Measurements from ENCODE around the gene ADGRV1.

ADGRV1 gene

GRCh38 chr5:90545511-90545910 is 13.1 kb upstream of the ADGRV1 start:
- FAIRE-seq (no peak), DNase-seq (ENCODE audit: insufficient read length, low spot score) (no peak)

GRCh38 chr5:90546216-90546837 is 12.3 kb upstream of the ADGRV1 start:
- DNase-seq (ENCODE audit: insufficient read length, low spot score): no peak
- TF ChIP-seq CTCF (IDR thresholded peaks at IDR 0.05; ENCODE audit: insufficient read depth, missing control alignments): no peak
- no peak for FAIRE-seq

More at GRCh38 chr5:90545511-90545910, 13.1 kb upstream of the ADGRV1 start:
- no peak for TF ChIP-seq CTCF (IDR thresholded peaks at IDR 0.05; ENCODE audit: insufficient read depth, missing control alignments)

GRCh38 chr5:90547072-90547536 is 11.5 kb upstream of the ADGRV1 start:
- no peak for DNase-seq (ENCODE audit: insufficient read length, low spot score)
- TF ChIP-seq CTCF (IDR thresholded peaks at IDR 0.05; ENCODE audit: insufficient read depth, missing control alignments): no peak
- no peak for FAIRE-seq

- DNase-seq (ENCODE audit: insufficient read length, low spot score): no peak
- FAIRE-seq: no peak
- TF ChIP-seq CTCF (IDR thresholded peaks at IDR 0.05; ENCODE audit: insufficient read depth, missing control alignments): no peak
These were observed 10.5 kb upstream of the ADGRV1 start for GRCh38 chr5:90548069-90548593.

- no peak for DNase-seq (ENCODE audit: insufficient read length, low spot score)
- no peak for TF ChIP-seq CTCF (IDR thresholded peaks at IDR 0.05; ENCODE audit: insufficient read depth, missing control alignments)
- FAIRE-seq: no peak
These were observed 9.4 kb upstream of the ADGRV1 start for GRCh38 chr5:90549223-90549622.

GRCh38 chr5:90549729-90550275 is 8.8 kb upstream of the ADGRV1 start:
- DNase-seq (ENCODE audit: insufficient read length, low spot score): no peak
- no peak for TF ChIP-seq CTCF (IDR thresholded peaks at IDR 0.05; ENCODE audit: insufficient read depth, missing control alignments)
- FAIRE-seq: no peak

- no peak for FAIRE-seq
- no peak for DNase-seq (ENCODE audit: insufficient read length, low spot score)
- TF ChIP-seq CTCF (IDR thresholded peaks at IDR 0.05; ENCODE audit: insufficient read depth, missing control alignments): no peak
These were observed 7.6 kb upstream of the ADGRV1 start for GRCh38 chr5:90550963-90551362.
